HepG2 (cell line): ENCODE data around the gene DLG2. TPM values are rescaled to one million over a fixed set of nuclear protein-coding genes. Genes with fewer than 3 reads are reported as not detected.

ENCODE experiments used
- ATAC-seq: fragments of 200-7000 bp; cut with Tn5 transposase; 3 replicates; pipeline ENCODE4 v1.9.1; 2020; ENCODE audit warnings: mild to moderate bottlenecking, moderate library complexity
- BruUV-seq: library from RNA; stranded (reverse); fragments of 400-500 nt; replicated peaks from 2 replicates; lab custom pipeline; 2021; lab: Mats Ljungman, UMichigan
- CTCF ChIA-PET: fragments of 300-600 bp; formaldehyde crosslinking; extraction: SDS; loops from one replicate; lab custom pipeline; 2021; ENCODE audit warnings: low total read pairs, inconsistent platforms, low intra/inter-chr PET ratio; lab: Yijun Ruan, JAX
- POLR2A ChIA-PET: fragments of 350-600 bp; sonication (Branson Sonifier 250); formaldehyde crosslinking; loops from one replicate; lab custom pipeline; 2020; ENCODE audit warnings: antibody characterized with exemption, inconsistent platforms; lab: Yijun Ruan, JAX
- DNase-seq: peaks from one replicate; pipeline ENCODE4 v3.0.0-alpha.2; 2015; ENCODE audit warnings: low spot score
- FAIRE-seq: peaks from 3 replicates; lab custom pipeline; 2011; peaks lifted over from hg19 to GRCh38; lab: Jason Lieb, UNC
- H2AFZ ChIP-seq: one replicate; pipeline ENCODE4 v1.6.1; 2011; ENCODE audit warnings: low read length, inconsistent platforms
- H3K27ac ChIP-seq: fragments of 300-600 bp; 3 replicates; pipeline ENCODE4 v1.8.0; 2011; ENCODE audit warnings: mixed run types, mild to moderate bottlenecking, mixed read lengths, low read length, inconsistent platforms; ENCODE audit not compliant: insufficient read depth; ENCODE audit errors: extremely low read length
- H3K27me3 ChIP-seq, 2 experiments: fragments of 200-600 bp in 1 of 2; 2 replicates in 1 of 2; 3 replicates in 1 of 2; pipeline versions ENCODE4 v1.6.0 to v1.8.0; 2011; ENCODE audit warnings: low read length in 2 of 2, mild to moderate bottlenecking in 2 of 2, moderate library complexity in 2 of 2, inconsistent platforms in 1 of 2; ENCODE audit not compliant: insufficient read depth in 2 of 2, control insufficient read depth in 1 of 2
- H3K36me3 ChIP-seq, 2 experiments: fragments of 200-600 bp in 1 of 2; replicated peaks in 1 of 2; 2 replicates in 1 of 2; 3 replicates in 1 of 2; pipeline versions ENCODE4 v1.5.1 to v1.8.0; 2011; ENCODE audit warnings: low read length in 2 of 2, inconsistent platforms in 1 of 2; ENCODE audit not compliant: insufficient read depth in 2 of 2, control insufficient read depth in 1 of 2
- H3K4me1 ChIP-seq: 2 replicates; pipeline ENCODE4 v1.5.1; 2012; ENCODE audit warnings: low read length, inconsistent platforms; ENCODE audit not compliant: insufficient read depth
- H3K4me2 ChIP-seq: 2 replicates; pipeline ENCODE4 v1.6.0; 2011; ENCODE audit warnings: low read depth, low read length, inconsistent platforms
- H3K4me3 ChIP-seq, 3 experiments: fragments of 200-600 bp in 1 of 3; sonication (generic), shearing (Covaris generic) in 1 of 3; replicated peaks in 1 of 3; 2 replicates each; pipeline ENCODE4 v1.5.1; 2011 to 2016; ENCODE audit warnings: low read length in 3 of 3, inconsistent platforms in 2 of 3, low read depth in 2 of 3, mild to moderate bottlenecking in 2 of 3, control low read depth in 1 of 3, mixed read lengths in 1 of 3; ENCODE audit not compliant: insufficient read depth in 1 of 3
- H3K79me2 ChIP-seq: one replicate; pipeline ENCODE4 v1.6.1; 2011; ENCODE audit warnings: low read length, inconsistent platforms; ENCODE audit not compliant: insufficient read depth
- H3K9ac ChIP-seq: 2 replicates; pipeline ENCODE4 v1.6.0; 2011; ENCODE audit warnings: mild to moderate bottlenecking, low read depth, low read length, inconsistent platforms; ENCODE audit not compliant: insufficient read depth
- H3K9me3 ChIP-seq: 2 replicates; pipeline ENCODE4 v1.5.1; 2012; ENCODE audit warnings: mild to moderate bottlenecking, low read length
- H4K20me1 ChIP-seq: 2 replicates; pipeline ENCODE4 v1.6.0; 2011; ENCODE audit warnings: inconsistent platforms, mild to moderate bottlenecking, low read length, moderate library complexity; ENCODE audit not compliant: insufficient read depth
- HOMEZ ChIP-seq: IDR thresholded peaks from 2 replicates; pipeline ENCODE4 v1.6.1; 2016; ENCODE audit warnings: low read depth
- KIAA2018 ChIP-seq: sonication (generic); formaldehyde crosslinking; IDR thresholded peaks from 2 replicates; pipeline ENCODE4 v1.5.0; 2020; ENCODE audit warnings: mild to moderate bottlenecking, missing genetic modification reagents, borderline replicate concordance
- MEIS1 ChIP-seq: sonication (generic); formaldehyde crosslinking; IDR thresholded peaks from 2 replicates; pipeline ENCODE4 v1.9.0; 2021; ENCODE audit warnings: mild to moderate bottlenecking, missing genetic modification reagents, moderate library complexity, borderline replicate concordance
- MTF1 ChIP-seq: sonication (generic); formaldehyde crosslinking; IDR thresholded peaks from 2 replicates; pipeline ENCODE4 v1.5.0; 2020; ENCODE audit warnings: missing genetic modification reagents
- NFRKB ChIP-seq: fragments of 450-650 bp; IDR thresholded peaks from 2 replicates; pipeline ENCODE4 v1.6.1; 2017
- SAFB2 ChIP-seq: sonication (generic); formaldehyde crosslinking; IDR thresholded peaks from 2 replicates; pipeline ENCODE4 v1.5.1; 2020; ENCODE audit warnings: missing genetic modification reagents, low read depth, mild to moderate bottlenecking, borderline replicate concordance
- SMARCE1 ChIP-seq: fragments of 450-650 bp; IDR thresholded peaks from 2 replicates; pipeline ENCODE4 v1.6.1; 2017; ENCODE audit warnings: borderline replicate concordance
- SP1 ChIP-seq, 2 experiments: fragments of 450-650 bp in 1 of 2; sonication (generic) in 1 of 2; formaldehyde crosslinking in 1 of 2; IDR thresholded peaks; 2 replicates each; pipeline versions ENCODE4 v1.4.0 to v1.6.1; 2016 to 2020; ENCODE audit warnings: missing genetic modification reagents in 1 of 2
- TSC22D2 ChIP-seq: sonication (generic); formaldehyde crosslinking; IDR thresholded peaks from 2 replicates; pipeline ENCODE4 v1.5.1; 2020; ENCODE audit warnings: missing genetic modification reagents, mild to moderate bottlenecking, borderline replicate concordance
- ZNF138 ChIP-seq: sonication (generic); formaldehyde crosslinking; IDR thresholded peaks from 2 replicates; pipeline ENCODE4 v1.5.0; 2020; ENCODE audit warnings: mild to moderate bottlenecking, low read depth, missing genetic modification reagents
- ZNF670 ChIP-seq: sonication (generic); formaldehyde crosslinking; IDR thresholded peaks from 2 replicates; pipeline ENCODE4 v1.8.0; 2022; ENCODE audit warnings: mild to moderate bottlenecking, missing genetic modification reagents, borderline replicate concordance
- ZNF749 ChIP-seq: sonication (generic); formaldehyde crosslinking; IDR thresholded peaks from 2 replicates; pipeline ENCODE4 v1.8.0; 2022; ENCODE audit warnings: mild to moderate bottlenecking, missing genetic modification reagents, moderate library complexity, borderline replicate concordance
- in situ Hi-C: cut with HindIII; loops from 2 replicates; pipeline ENCODE4 v1.10.0; 2017; ENCODE audit warnings: low pct_unique_long_range_greater_than_20kb; ENCODE audit not compliant: extremely low pct_ligation_motif_present
- intact Hi-C: fragments of 100-400 bp; cut with micrococcal nuclease; formaldehyde crosslinking; loops from one replicate; pipeline ENCODE4 v1.10.0; 2022; ENCODE audit not compliant: unreplicated experiment
- polyA plus RNA-seq, 8 experiments: library from polyadenylated mRNA; depleted of rRNA in 3 of 8; stranded (reverse) in 7 of 8; unstranded in 1 of 8; fragments of >200 nt; fragmentation: Illumina TruSeq in 4 of 8; extraction: Trizol in 4 of 8; gene quantifications; 2 replicates each; pipeline versions ENCODE4 v1.2.1 to v1.2.3, GENCODE V29; 2011 to 2016; ENCODE audit warnings: low read depth in 4 of 8, missing spikeins in 1 of 8, mixed read lengths in 1 of 8; ENCODE audit not compliant: insufficient read depth in 1 of 8
- total RNA-seq, 5 experiments: library from RNA; depleted of rRNA; stranded (reverse); fragments of >200 nt; fragmentation: Illumina TruSeq; extraction: Trizol; gene quantifications; 2 replicates each; pipeline ENCODE4 v1.2.3, GENCODE V29; 2016; ENCODE audit warnings: low read depth in 1 of 5
- TF ChIP-seq, protein P1 (sequence below): sonication (generic); formaldehyde crosslinking; conservative IDR thresholded peaks from 2 replicates; pipeline ENCODE4 v1.8.0; 2022; ENCODE audit warnings: missing genetic modification reagents

The DLG2 gene
- total and polyA plus RNA-seq, 2 of the 13 experiments (the other 11 are each of a cell fraction or from before 2014, with no cell fraction given), result 0.46 to 1.0 TPM

GRCh38 chr11:83472806-83473205 is 2154.3 kb downstream of the DLG2 start:
- Histone ChIP-seq H4K20me1 (no peaks in the 10 kb centered on the region), H3K4me2 (no peak overlapping the region), H2AFZ (no peak overlapping the region), H3K79me2 (no peaks in the 10 kb centered on the region), H3K9me3 (no peaks in the 10 kb centered on the region), H3K27me3 (no peaks in the 10 kb centered on the region), H3K36me3 (no peaks in the 10 kb centered on the region), H3K27ac (no peak overlapping the region), H3K4me3 (no peak overlapping the region), H3K4me1 (no peaks in the 10 kb centered on the region), H3K9ac (no peak overlapping the region)
- intact Hi-C loops (no loop called here), in situ Hi-C loops (no loop called here)
- FAIRE-seq, result no peak
- ChIA-PET CTCF (no interaction called here), POLR2A (no interaction called here)
- no TSS peak for BruUV-seq
- no peak for DNase-seq
- no peak for ATAC-seq
- TF ChIP-seq MEIS1 (no peak), NFRKB (no peak), SMARCE1 (no peak), MTF1 (CRISPR knock-in tag) (no peak), TSC22D2 (CRISPR knock-in tag) (no peak), ZNF670 (CRISPR knock-in tag) (no peak), HOMEZ (CRISPR knock-in tag) (no peak), ZNF138 (CRISPR knock-in tag) (no peak), KIAA2018 (CRISPR knock-in tag) (no peak), SAFB2 (CRISPR knock-in tag) (no peak), ZNF749 (CRISPR knock-in tag) (no peak), SP1 (IDR thresholded peaks at IDR 0.05) (no peak), SP1 (CRISPR knock-in tag; IDR thresholded peaks at IDR 0.05) (no peak)
- TF ChIP-seq, protein P1, sequence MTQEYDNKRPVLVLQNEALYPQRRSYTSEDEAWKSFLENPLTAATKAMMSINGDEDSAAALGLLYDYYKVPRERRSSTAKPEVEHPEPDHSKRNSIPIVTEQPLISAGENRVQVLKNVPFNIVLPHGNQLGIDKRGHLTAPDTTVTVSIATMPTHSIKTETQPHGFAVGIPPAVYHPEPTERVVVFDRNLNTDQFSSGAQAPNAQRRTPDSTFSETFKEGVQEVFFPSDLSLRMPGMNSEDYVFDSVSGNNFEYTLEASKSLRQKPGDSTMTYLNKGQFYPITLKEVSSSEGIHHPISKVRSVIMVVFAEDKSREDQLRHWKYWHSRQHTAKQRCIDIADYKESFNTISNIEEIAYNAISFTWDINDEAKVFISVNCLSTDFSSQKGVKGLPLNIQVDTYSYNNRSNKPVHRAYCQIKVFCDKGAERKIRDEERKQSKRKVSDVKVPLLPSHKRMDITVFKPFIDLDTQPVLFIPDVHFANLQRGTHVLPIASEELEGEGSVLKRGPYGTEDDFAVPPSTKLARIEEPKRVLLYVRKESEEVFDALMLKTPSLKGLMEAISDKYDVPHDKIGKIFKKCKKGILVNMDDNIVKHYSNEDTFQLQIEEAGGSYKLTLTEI, result no peak
